ENCODE results near the gene NCOA6.
"Not testable (repeated sequence)": the region's sequence is repeated elsewhere in the genome, so short reads cannot be mapped to it uniquely, and the experiment has no call there.

The NCOA6 gene

DNA sequence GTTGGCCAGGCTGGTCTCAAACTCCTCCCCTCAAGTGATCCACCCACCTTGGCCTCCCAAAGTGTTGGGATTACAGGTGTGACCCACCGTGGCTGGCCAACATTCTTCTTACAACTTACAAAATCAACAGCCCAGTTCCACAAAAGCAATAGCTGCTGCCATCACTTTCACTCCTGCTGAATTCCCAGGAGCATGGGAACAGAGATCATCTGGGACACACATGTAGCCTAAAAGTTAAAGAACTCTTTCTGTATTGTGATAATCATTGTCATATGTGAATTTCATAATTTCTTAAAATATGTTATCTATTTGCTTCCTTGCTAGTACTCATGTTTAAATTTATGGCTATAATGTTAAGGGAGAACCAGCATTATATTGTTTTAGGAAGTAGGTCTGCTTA lies 51.7 kb downstream of the NCOA6 start:
- DNase-seq: no peak

GRCh38 chr20:34772437-34772836 lies 53.0 kb downstream of the NCOA6 start:
- no peak for DNase-seq

- peak in 1 of 3 donors; percentile 22 for DNase-seq
These were observed 53.8 kb downstream of the NCOA6 start for GRCh38 chr20:34771680-34772081.

GRCh38 chr20:34768096-34768495 lies 57.4 kb downstream of the NCOA6 start:
- DNase-seq: no peak

- no peak for DNase-seq
These were observed 63.4 kb downstream of the NCOA6 start for GRCh38 chr20:34762031-34762555.

DNA sequence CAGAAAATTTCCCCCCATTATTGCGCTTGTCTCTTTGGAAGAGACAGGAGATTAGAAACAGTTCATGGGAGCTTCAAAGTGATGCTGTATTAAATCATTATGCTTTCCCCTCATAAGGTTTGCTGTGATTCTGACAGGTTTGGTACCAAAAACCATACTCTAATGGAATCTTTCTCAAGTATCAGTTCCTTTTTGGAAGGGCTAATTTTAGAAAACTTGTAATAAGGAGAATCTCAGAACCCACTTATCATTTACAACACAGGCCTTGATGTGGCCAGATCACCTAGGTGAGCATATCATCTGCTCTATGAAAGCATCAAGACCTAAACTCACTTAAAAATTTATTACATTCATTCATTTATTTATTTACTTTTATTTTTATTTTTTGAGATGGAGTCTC lies 70.1 kb downstream of the NCOA6 start:
- no peak for DNase-seq

DNA sequence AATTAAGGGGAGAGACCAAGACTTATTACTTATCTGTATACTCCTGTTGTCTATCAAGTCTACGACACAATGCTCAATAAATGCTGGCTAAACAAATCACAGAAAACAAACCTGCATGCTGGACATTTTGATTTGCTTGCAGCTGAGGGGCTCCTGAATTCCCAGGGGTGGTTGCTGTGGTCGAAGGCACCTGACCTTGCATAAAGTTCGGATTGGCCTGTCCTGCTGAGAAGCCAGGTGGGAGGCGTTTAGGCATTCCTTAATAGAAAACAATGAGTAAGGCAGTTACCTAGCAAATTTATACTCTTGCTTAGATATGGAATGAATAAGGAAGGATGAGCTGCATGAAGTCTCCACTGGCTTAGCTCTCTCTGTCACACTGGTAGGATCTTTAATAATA lies 70.8 kb downstream of the NCOA6 start:
- no peak for DNase-seq

- DNase-seq: no peak
These were observed 71.6 kb downstream of the NCOA6 start for GRCh38 chr20:34753706-34754461.

DNA sequence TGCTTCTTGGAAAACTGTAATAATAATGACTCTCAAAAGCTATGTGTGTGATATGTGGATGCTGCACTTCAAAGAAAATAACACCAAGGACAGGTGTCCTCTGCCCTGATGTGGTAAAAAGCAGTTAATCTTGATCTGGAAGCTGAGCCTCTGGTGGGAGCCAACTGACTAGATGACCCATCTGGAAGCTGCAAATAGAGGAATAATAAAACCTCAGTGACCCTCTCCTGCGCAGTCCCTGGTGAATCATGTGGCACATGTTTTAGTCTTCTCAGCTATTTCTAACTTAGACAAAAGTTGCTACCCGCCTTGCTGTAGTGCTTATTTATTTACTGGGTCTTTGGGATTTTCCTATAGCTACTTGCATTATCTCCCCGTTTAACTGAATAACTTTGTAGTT lies 74.0 kb downstream of the NCOA6 start:
- DNase-seq: no peak

GRCh38 chr20:34750484-34750883 lies 75.0 kb downstream of the NCOA6 start:
- DNase-seq: no peak

GRCh38 chr20:34748709-34749108 lies 76.7 kb downstream of the NCOA6 start:
- DNase-seq: no peak

- no peak for DNase-seq
These were observed 78.0 kb downstream of the NCOA6 start for GRCh38 chr20:34747479-34747878.

GRCh38 chr20:34746674-34747073 lies 78.8 kb downstream of the NCOA6 start:
- no peak for DNase-seq

GRCh38 chr20:34744847-34745246 lies 80.6 kb downstream of the NCOA6 start:
- no peak for DNase-seq

- no peak for DNase-seq
These were observed 81.1 kb downstream of the NCOA6 start for GRCh38 chr20:34744340-34744739.

- DNase-seq: no peak
These were observed 82.4 kb downstream of the NCOA6 start for GRCh38 chr20:34743039-34743438.

DNA sequence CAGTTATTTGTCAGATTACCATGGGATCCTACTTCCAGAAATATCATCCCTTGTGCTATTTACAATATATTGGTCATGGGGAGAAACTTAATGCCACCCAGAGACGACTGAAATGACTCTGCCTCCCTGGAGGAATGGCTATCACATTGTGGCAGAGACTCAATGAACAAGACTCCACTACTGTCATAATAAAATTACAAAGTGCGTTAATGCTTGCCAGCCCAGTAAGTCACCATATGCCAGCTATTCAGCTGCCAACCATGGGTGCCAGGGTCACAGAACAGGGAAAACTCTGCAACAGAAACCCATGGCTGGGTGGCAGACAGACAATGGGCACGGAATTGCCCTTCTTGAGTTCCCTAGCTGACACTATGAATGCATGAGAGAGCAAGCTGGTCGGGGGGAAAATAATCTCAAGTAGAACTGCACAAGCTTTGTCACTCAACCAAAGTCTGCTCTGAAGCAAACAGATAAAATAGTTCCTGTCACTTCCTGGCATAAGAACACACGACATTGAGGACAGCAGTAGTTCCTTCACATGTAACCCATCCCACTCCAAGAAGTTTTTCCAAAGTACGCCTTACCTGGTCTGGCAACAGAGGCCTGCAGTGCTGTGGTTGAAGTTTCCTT lies 89.2 kb downstream of the NCOA6 start:
- no peak for DNase-seq

GRCh38 chr20:34732523-34732922 lies 92.9 kb downstream of the NCOA6 start:
- no peak for DNase-seq

- no peak for DNase-seq
These were observed 96.0 kb downstream of the NCOA6 start for GRCh38 chr20:34729416-34729815.

DNA sequence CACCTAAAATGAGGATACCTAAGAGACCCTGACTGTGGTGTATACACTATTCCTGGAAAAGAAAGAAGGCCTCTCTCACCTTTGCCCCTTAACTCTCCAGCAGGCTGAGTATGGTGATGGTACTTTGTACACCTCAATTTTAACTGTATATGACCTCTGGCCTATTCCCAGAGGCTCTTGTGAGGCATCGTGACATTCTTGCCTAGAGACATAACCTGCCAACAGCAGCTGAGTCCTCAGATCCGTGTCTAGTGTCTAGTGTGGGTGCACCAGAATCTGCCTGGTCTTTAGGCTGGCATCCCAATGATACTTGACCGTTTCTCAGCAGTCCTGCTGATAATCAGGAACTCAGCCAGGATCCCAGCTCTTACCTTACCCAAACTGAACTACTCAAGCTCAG lies 101.3 kb downstream of the NCOA6 start:
- DNase-seq: no peak

DNA sequence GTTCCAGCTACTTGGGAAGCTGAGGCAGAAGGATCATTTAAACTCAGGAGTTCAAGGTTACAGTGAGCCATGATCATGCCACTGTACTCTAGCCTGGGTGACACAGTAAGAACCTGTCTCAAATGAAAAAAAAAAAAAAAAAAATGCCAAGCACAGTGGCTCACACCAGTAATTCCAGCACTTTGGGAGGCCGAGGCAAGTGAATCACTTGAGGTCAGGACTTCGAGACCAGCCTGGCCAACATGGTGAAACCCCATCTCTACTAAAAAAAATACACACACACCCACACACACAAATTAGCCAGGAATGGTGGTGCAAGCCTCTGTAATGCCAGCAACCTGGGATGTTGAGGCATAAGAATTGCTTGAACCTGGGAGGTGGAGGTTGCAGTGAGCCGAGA lies 102.9 kb downstream of the NCOA6 start:
- DNase-seq: not testable (repeated sequence)

DNA sequence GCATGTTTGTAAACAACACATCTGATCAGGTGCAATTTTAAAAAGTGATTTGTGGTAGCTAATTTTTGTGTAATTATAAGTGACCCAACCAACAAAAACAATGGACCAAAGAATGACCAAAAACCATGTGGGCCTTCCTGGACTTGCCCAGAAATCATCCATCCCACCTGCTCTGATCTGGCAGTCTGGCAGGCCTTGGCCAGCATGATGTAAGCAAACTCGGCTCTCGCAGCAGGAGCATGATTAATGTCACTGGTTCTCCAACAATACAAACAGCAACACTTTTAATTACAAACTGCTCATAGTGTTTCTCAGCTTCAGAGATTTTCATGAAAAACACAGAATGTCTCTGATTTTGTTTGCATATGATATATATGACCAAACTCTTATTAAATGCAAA lies 105.2 kb downstream of the NCOA6 start:
- no peak for DNase-seq

DNA sequence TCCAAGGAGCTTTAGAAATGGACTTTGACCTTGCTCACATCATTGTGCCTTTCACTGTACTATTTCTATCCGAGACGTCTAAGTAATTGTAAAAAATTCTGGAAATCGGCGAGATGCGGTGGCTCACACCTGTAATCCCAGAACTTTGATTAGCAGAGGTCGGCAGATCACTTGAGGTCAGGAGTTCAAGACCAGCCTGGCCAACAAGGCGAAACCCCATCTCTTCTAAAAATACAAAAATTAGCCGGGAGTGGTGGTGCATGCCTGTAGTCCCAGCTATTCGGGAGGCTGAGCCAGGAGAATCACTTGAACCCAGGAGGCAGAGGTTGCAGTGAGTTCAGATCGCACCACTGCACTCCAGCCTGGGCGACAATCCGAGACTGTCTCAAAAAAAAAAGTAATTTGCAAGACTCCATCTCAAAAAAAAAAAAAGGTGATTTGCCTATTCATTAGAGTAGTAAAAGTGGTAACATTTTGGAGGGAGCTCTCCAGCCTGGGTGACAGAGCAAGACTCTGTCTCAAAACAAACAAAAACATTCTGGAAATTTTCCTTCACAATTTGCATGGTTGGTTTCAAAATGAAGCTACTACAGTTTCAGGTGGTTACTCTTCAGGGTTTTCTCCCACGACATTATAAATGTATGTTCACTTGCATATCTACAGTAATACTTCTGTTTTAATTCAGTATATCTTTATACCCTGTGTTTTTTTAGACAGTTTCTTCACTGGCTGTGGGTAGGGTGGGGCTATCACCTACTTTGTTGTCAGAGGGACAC lies 106.0 kb downstream of the NCOA6 start:
- not testable (repeated sequence) for DNase-seq
